Activated CD4-positive, alpha-beta memory T cell treated with anti-CD3 and anti-CD28 coated beads, Interleukin-2, amount 10 ng/mL, durations not matched to agents 7 days and 5 days (primary cell): ENCODE data around the gene PITHD1. TPM values are rescaled to one million over a fixed set of nuclear protein-coding genes. Genes with fewer than 3 reads are reported as not detected.
A peak's percentile ranks its signal among the peaks of the same experiment; 100 is the strongest.
"Not testable (repeated sequence)": the region's sequence is repeated elsewhere in the genome, so short reads cannot be mapped to it uniquely, and the experiment has no call there.

Experiments used
- CTCF ChIA-PET: fragments of 350-600 bp; sonication (Branson Sonifier 250); formaldehyde crosslinking; loops from one replicate; lab custom pipeline; 2021; ENCODE audit warnings: antibody characterized with exemption, inconsistent platforms; lab: Charles Lee
- POLR2A ChIA-PET: fragments of 350-600 bp; sonication (Branson Sonifier 250); formaldehyde crosslinking; loops from one replicate; lab custom pipeline; 2021; ENCODE audit warnings: antibody characterized with exemption; lab: Charles Lee
- DNase-seq: peaks from one replicate; pipeline ENCODE4 v3.0.0-alpha.2; 2020
- H3K27ac Mint-ChIP-seq: one replicate; pipeline ENCODE4 v1.8.0; 2021; ENCODE audit warnings: mild to moderate bottlenecking, mixed read lengths
- H3K27me3 Mint-ChIP-seq: one replicate; pipeline ENCODE4 v1.8.0; 2021; ENCODE audit warnings: mixed read lengths
- H3K36me3 Mint-ChIP-seq: one replicate; pipeline ENCODE4 v1.8.0; 2021; ENCODE audit warnings: low read depth, mixed read lengths
- H3K4me1 Mint-ChIP-seq: one replicate; pipeline ENCODE4 v1.8.0; 2021; ENCODE audit warnings: mixed read lengths
- H3K4me3 Mint-ChIP-seq: one replicate; pipeline ENCODE4 v1.8.0; 2021; ENCODE audit warnings: mild to moderate bottlenecking, mixed read lengths
- H3K9me3 Mint-ChIP-seq: one replicate; pipeline ENCODE4 v1.8.0; 2021; ENCODE audit warnings: mixed read lengths
- total RNA-seq, 2 experiments: library from RNA; stranded (reverse); gene quantifications; one replicate each; pipeline ENCODE4 v1.2.3, GENCODE V29; 2021

Gene PITHD1
- total RNA-seq, 2 experiments from 2014 or later: 50.0 to 51.6 TPM

DNA sequence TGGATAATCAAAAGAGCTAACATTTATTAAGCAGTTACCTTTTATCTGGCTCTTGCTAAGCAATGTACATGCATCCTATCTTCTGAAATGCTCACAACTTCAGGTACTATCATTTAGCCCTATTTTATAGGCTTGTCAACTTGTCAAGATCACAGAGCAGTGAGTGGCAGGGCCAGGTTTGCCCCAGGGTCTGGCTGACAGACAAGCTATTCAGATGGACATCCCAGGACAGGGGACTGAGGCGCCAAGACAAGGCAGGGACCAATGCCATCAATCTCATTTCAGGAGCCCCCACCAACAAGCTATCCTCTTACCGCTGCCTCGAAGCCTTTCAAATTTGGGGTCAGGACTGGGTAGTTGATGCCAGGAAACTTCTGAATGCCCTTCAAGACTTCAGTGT, 38.1 kb downstream of the PITHD1 start:
- Mint-ChIP-seq H3K27me3 (no peaks in the 10 kb centered on the region), H3K9me3 (no peaks in the 10 kb centered on the region), H3K4me3 (no peak overlapping the region), H3K27ac (no peak overlapping the region), H3K36me3 (peaks cover 25% of the 10 kb centered on the region), H3K4me1 (no peaks in the 10 kb centered on the region)
- ChIA-PET POLR2A (interaction anchor here (1.4 kb wide), 1 partner anchor 9 kb away, joined by 7 read pairs; the partner anchor contains the start of gene HMGCL), CTCF (interaction anchor here (0.8 to 1.7 kb wide), 3 partner anchors 9 to 627 kb away, joined by 3 to 6 read pairs (median 3); no protein-coding TSS in a partner anchor)
- DNase-seq: no peak

DNA sequence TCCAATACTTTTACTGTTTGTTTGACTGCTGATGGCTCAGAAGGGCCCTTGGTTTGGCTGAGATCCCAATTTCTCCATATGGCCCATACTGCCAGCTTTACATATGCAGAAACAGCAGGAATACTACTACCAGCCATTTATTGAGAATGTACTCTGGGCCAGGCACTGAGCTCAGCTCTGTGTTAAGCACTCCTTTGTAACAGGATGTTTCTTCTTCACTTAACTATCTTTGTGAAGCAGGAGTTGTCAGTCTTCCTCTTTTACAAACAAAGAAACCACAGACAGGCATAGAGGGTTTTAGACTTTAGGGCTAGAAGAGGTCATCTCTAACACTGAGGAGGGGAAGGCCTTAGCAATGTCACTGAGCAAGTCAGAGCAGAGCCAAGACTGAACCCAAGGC, 38.7 kb downstream of the PITHD1 start:
- Mint-ChIP-seq H3K9me3 (no peaks in the 10 kb centered on the region), H3K27ac (no peak overlapping the region), H3K27me3 (no peaks in the 10 kb centered on the region), H3K4me1 (no peaks in the 10 kb centered on the region), H3K4me3 (no peak overlapping the region), H3K36me3 (peaks cover 20% of the 10 kb centered on the region)
- ChIA-PET POLR2A (no interaction called here), CTCF (interaction anchor here (1.3 to 1.7 kb wide), 2 partner anchors 10 to 45 kb away, joined by 3 to 6 read pairs; no protein-coding TSS in a partner anchor)
- DNase-seq: no peak

DNA sequence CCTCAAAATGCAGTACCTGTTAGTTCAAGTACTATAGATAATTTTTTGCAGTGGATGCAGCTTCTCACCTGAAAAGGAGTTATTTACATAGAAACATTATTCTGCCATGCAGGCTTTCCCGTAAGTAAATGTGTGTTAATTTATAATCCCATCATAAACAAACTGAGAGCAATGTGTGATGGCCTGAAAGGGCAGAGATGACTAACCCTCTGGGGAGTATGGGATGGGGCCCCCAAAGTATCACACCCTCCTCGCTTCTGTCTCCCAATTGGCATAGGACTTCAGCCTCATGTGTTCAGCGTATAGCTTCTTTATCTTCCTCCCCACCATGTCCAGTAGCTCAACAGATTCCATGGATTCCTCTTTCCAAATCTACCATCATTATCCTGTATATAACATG, 39.4 kb downstream of the PITHD1 start:
- DNase-seq: no peak
- Mint-ChIP-seq H3K27ac (no peak overlapping the region), H3K4me1 (no peaks in the 10 kb centered on the region), H3K9me3 (no peaks in the 10 kb centered on the region), H3K4me3 (no peak overlapping the region), H3K36me3 (peaks cover 20% of the 10 kb centered on the region), H3K27me3 (no peaks in the 10 kb centered on the region)
- CTCF ChIA-PET: interaction anchor here (1.4 kb wide), 1 partner anchor 99 kb away, joined by 5 read pairs; no protein-coding TSS in a partner anchor
- POLR2A ChIA-PET: interaction anchor here (0.8 kb wide), 1 partner anchor 16 kb away, joined by 4 read pairs; no protein-coding TSS in a partner anchor

DNA sequence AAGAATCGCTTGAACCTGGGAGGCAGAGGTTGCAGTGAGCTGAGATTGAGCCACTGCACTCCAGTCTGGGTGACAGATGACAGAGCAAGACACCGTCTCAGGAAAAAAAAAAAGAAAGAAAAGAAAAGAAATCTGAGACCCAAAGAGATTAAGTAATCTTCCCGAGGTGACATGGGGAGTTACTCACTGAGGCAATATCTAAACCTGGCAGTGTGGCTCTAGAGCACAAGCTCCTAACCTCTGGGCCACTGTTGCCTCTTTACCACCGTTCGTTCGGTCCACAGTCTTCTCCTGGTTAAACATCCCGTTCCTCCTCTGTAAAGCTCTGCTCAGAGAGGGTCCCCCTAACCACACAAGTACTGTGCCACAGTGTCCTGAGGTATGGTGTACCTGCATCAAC, 45.5 kb downstream of the PITHD1 start:
- Mint-ChIP-seq H3K27ac (no peak overlapping the region), H3K27me3 (no peaks in the 10 kb centered on the region), H3K9me3 (no peaks in the 10 kb centered on the region), H3K36me3 (peaks cover 2% of the 10 kb centered on the region), H3K4me3 (peak overlapping the region; percentile 94), H3K4me1 (peaks cover 25% of the 10 kb centered on the region)
- DNase-seq: no peak
- CTCF ChIA-PET: interaction anchor here (0.9 to 7.1 kb wide), 5 partner anchors 13 to 93 kb away, joined by 3 to 65 read pairs (median 4); no protein-coding TSS in a partner anchor
- POLR2A ChIA-PET: interaction anchor here (2.1 to 2.5 kb wide), 3 partner anchors 13 to 23 kb away, joined by 10 to 34 read pairs (median 26); partner anchors contain the start of gene GALE

DNA sequence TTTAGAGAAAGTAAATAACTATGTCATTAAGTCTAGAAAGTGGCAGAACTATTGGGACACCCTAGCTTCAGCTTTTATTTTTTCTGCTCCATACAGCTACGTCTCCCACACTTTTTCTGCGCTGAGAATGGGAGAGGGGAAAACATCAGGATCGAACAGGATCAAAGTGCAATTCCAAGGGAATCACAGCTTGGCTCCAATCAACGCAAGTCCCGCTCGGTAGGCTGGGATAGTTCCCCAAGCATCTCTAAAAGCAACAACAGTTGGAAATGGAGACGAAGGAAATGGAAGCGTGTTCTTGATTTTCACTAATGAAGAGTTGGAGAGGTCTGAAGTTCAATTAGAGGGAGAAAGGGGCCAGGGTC, 46.5 kb downstream of the PITHD1 start:
- H3K4me3 Mint-ChIP-seq: peak overlapping the region; percentile 94
- ChIA-PET POLR2A (interaction anchor here (0.6 to 2.8 kb wide), 14 partner anchors 9 to 146 kb away, joined by 3 to 34 read pairs (median 4); partner anchors contain the start of genes FUCA1, GALE, PITHD1 and PNRC2), CTCF (interaction anchor here (0.7 to 7.1 kb wide), 9 partner anchors 14 to 133 kb away, joined by 3 to 65 read pairs (median 4); partner anchors contain the start of genes ELOA, FUCA1 and RPL11)
- peaks cover 25% of the 10 kb centered on the region for H3K4me1 Mint-ChIP-seq
- H3K9me3 Mint-ChIP-seq: no peaks in the 10 kb centered on the region
- peak overlapping the region; percentile 87 for H3K27ac Mint-ChIP-seq
- DNase-seq: no peak
- peaks cover 2% of the 10 kb centered on the region for H3K36me3 Mint-ChIP-seq
- no peaks in the 10 kb centered on the region for H3K27me3 Mint-ChIP-seq

DNA sequence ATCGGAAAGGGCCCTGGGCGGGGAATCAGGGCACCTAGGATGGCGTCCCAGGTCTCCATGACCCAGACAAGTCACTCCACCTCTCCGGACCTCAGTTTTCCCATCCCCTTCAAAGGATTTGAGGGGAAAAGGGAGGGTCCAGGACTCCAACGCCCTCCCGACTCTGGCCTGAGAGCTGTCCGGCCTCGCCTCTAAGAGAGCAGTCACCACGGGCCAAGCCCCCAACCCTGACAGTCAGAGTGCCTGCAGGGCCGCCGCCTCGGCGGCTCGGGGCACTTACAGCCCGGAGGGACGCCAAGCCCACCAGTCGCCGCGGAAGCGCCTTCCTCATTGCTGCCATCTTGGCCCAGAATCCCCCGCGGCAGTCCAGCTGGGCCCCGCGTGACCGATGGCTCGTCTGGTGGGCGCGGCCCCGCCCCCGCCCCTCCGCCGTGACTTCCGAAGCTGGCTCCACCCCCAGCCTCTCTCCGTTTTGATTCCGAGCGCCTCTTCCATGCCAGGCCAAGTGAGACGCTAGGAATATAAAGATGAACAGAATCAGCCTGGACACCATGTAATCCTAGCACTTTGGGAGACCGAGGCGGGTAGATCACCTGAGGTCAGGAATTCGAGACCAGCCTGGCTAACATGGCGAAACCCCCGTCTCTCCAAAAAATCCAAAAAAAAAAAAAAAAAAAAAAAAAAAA, 47.0 kb downstream of the PITHD1 start, which contains the start of gene HMGCL:
Gene HMGCL (minus strand): TSS at position 354 of the 686 bp plus-strand sequence. CDS start 14 bp downstream, at position 340.
- Mint-ChIP-seq H3K36me3 (peaks cover 2% of the 10 kb centered on the region), H3K4me3 (peak within 1 kb of the TSS; percentile 94), H3K4me1 (peaks cover 25% of the 10 kb centered on the region), H3K9me3 (no peaks in the 10 kb centered on the region), H3K27me3 (no peaks in the 10 kb centered on the region), H3K27ac (peak within 1 kb of the TSS; percentile 87)
- POLR2A ChIA-PET: interaction anchor here (0.6 to 2.8 kb wide), 22 partner anchors 9 to 296 kb away, joined by 3 to 34 read pairs (median 4); partner anchors contain the start of genes FUCA1, GALE, PITHD1 and PNRC2
- peak; percentile 91 for DNase-seq
- CTCF ChIA-PET: interaction anchor here (0.7 to 7.1 kb wide), 9 partner anchors 14 to 185 kb away, joined by 3 to 65 read pairs (median 4); partner anchors contain the start of genes ELOA, FUCA1 and RPL11

DNA sequence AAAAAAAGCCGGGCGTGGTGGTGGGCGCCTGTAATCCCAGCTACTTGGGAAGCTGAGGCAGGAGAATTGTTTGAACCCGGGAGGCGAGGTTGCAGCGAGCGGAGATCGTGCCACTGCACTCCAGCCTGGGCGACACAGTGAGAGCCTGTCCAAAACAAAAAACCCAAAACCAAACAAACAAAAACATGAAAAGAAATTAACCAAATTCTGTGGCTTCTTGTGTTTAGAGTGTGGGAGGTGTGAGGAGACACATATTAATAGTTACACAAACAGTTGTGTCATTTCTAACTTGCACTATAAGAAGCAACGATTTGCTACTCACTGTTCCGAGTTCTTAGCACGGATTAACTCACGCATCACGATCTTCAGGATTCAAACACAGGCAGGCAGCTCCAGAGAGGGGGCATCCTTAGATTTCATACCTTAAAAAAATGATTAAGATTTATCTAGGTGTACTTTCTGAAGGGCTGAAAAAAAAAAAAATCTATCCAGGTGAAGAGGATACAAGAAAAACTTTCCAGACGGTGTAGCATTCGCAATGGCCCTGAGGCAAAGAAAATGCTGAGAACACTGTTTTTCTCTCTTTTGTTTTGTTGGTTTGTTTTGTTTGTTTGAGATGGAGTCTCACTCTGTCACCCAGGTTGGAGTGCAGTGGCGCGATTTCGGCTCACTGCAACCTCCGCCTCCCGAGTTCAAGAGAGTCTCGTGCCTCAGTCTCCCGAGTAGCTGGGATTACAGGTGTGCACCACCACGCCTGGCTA, 47.7 kb downstream of the PITHD1 start:
- CTCF ChIA-PET: interaction anchor here (0.7 to 7.1 kb wide), 7 partner anchors 15 to 185 kb away, joined by 3 to 65 read pairs (median 3); partner anchors contain the start of genes ELOA and RPL11
- no peaks in the 10 kb centered on the region for H3K9me3 Mint-ChIP-seq

DNA sequence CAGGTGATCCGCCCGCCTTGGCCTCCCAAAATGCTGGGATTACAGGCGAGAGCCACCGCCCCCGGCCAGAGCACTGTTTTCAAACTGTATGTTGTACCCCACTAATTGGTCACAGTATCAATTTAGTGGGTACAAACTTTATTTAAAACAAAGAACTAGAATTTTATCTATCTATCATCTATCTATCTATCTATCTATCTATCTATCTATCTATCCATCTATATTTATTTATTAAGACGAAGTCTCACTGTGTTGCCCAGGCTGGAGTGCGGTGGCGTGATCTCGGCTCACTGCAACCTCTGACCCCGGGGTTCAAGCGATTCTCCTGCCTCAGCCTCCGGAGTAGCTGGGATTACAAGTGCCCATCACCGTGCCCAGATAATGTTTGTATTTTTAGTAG, 48.4 kb downstream of the PITHD1 start:
- POLR2A ChIA-PET: interaction anchor here (1.3 to 2.8 kb wide), 4 partner anchors 12 to 133 kb away, joined by 6 to 17 read pairs (median 8); partner anchors contain the start of gene PNRC2
- not testable (repeated sequence) for H3K36me3 Mint-ChIP-seq, H3K27me3 Mint-ChIP-seq, DNase-seq, H3K9me3 Mint-ChIP-seq, H3K27ac Mint-ChIP-seq
- peak overlapping the region; percentile 94 for H3K4me3 Mint-ChIP-seq
- CTCF ChIA-PET: interaction anchor here (1.1 to 7.1 kb wide), 3 partner anchors 15 to 123 kb away, joined by 3 to 65 read pairs (median 4); no protein-coding TSS in a partner anchor
- H3K4me1 Mint-ChIP-seq: peaks cover 25% of the 10 kb centered on the region

More for the DNA sequence above, 47.7 kb downstream of the PITHD1 start:
- POLR2A ChIA-PET: interaction anchor here (0.6 to 2.8 kb wide), 21 partner anchors 10 to 297 kb away, joined by 3 to 34 read pairs (median 4); partner anchors contain the start of genes FUCA1, GALE, PITHD1 and PNRC2
- H3K27ac Mint-ChIP-seq: peak overlapping the region; percentile 87
- peaks cover 2% of the 10 kb centered on the region for H3K36me3 Mint-ChIP-seq
- H3K4me3 Mint-ChIP-seq: peak overlapping the region; percentile 94
- H3K4me1 Mint-ChIP-seq: peaks cover 25% of the 10 kb centered on the region
- H3K27me3 Mint-ChIP-seq: no peaks in the 10 kb centered on the region
- no peak for DNase-seq

DNA sequence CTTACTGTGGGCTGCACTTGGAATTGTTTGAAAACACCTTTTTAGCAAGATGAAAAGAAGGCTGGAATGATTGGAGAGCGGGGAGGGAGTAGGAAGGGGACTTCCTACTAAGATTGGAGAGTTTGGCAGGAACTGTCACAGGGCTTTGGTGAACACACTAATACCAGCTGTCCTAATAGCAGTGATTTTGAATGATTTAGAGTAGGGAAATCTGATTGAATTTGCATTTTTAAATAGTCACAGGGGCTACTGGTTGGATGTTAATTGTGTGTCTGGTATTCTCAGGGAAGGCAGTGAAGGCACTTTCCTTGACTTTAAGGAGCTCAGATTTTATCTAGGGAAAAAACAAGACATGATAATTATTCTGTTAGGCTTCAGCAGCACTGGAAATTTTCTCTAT, 49.5 kb downstream of the PITHD1 start:
- ChIA-PET CTCF (interaction anchor here (0.6 to 0.9 kb wide), 2 partner anchors 17 to 197 kb away, joined by 3 read pairs; no protein-coding TSS in a partner anchor), POLR2A (interaction anchor here (1.0 kb wide), 1 partner anchor 132 kb away, joined by 3 read pairs; the partner anchor contains the start of gene PNRC2)
- peaks cover 2% of the 10 kb centered on the region for H3K36me3 Mint-ChIP-seq
- H3K27ac Mint-ChIP-seq: no peak overlapping the region
- peaks cover 25% of the 10 kb centered on the region for H3K4me1 Mint-ChIP-seq
- H3K9me3 Mint-ChIP-seq: no peaks in the 10 kb centered on the region
- H3K4me3 Mint-ChIP-seq: no peak overlapping the region
- peaks cover 3% of the 10 kb centered on the region for H3K27me3 Mint-ChIP-seq
- no peak for DNase-seq

DNA sequence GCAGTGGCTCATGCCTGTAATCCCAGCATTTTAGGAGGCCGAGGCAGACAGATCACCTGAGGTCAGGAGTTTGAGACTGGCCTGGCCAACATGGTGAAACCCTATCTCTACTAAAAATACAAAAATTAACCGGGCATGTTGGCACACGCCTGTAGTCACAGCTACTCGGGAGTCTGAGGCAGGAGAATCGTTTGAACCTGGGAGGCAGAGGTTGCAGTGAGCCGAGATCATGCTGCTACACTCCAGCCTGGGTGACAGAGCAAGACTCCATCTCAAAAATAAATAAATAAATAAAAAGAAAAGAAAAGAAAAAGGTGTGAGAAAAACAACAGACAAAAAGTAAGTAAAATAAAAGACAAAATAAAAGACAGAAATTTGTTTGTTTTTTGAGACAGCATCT, 55.9 kb downstream of the PITHD1 start:
- H3K9me3 Mint-ChIP-seq, POLR2A ChIA-PET, H3K27ac Mint-ChIP-seq, H3K4me3 Mint-ChIP-seq, DNase-seq, CTCF ChIA-PET, H3K36me3 Mint-ChIP-seq, H3K27me3 Mint-ChIP-seq: not testable (repeated sequence)
- peaks cover 12% of the 10 kb centered on the region for H3K4me1 Mint-ChIP-seq

DNA sequence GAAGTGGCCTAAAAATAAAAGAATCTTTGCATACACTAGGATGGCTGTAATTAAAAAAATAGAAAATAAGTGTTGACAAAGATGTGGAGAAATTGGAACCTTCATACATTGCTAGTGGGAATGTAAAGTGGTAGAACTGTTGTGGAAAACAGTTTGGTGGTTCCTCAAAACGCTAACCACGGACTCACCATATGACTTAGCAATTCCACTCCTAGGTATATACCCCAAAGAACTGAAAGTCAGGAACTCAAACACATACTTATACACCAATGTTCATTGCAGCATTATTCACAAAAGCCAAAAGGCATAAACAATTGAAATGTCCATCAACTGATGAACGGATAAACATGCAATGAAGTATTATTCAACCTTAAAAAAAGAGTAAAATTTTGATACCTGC, 57.8 kb downstream of the PITHD1 start:
- Mint-ChIP-seq H3K4me3 (no peak overlapping the region), H3K4me1 (peaks cover 12% of the 10 kb centered on the region), H3K9me3 (no peaks in the 10 kb centered on the region), H3K27ac (no peak overlapping the region), H3K36me3 (no peaks in the 10 kb centered on the region), H3K27me3 (peaks cover 9% of the 10 kb centered on the region)
- ChIA-PET CTCF (no interaction called here), POLR2A (no interaction called here)
- DNase-seq: no peak
